Ovary (tissue), 3 donors: ENCODE measurements around the gene LPGAT1.

Experiments
- EP300 ChIP-seq: sonication (generic); formaldehyde crosslinking; IDR thresholded peaks from one replicate; pipeline ENCODE4 v1.6.1; 2017; ENCODE audit warnings: antibody characterized with exemption
- TF ChIP-seq, protein P1 (sequence below), 3 donors: fragments of 450-650 bp in 2 of 3; fragments of 200-600 bp in 1 of 3; IDR thresholded peaks; one replicate each; pipeline versions ENCODE4 v1.5.1 to v1.8.0; 2016 to 2022; ENCODE audit warnings: antibody characterized with exemption in 3 of 3, mild to moderate bottlenecking in 1 of 3
- donor health status: DM: no; HTN: no; CAD: no.

DNA sequence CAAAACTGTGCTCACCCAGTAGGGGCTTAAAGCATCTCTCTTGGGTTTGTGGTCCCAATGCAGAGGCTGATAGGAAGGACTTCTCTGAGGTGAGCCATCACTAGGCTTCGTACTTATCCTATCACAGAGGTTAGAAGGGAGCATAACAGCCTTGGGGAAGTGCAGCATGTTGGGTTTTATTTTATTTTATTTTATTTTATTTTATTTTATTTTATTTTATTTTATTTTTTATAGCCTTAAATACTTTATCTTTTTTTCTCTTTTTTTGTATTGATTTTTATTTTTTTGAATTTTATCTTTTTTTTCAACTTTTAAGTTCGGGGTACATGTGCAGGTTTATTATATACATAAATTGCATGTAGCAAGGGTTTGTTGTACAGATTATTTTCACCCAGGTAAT, 48.9 kb upstream of the LPGAT1 start:
- TF ChIP-seq, protein P1, sequence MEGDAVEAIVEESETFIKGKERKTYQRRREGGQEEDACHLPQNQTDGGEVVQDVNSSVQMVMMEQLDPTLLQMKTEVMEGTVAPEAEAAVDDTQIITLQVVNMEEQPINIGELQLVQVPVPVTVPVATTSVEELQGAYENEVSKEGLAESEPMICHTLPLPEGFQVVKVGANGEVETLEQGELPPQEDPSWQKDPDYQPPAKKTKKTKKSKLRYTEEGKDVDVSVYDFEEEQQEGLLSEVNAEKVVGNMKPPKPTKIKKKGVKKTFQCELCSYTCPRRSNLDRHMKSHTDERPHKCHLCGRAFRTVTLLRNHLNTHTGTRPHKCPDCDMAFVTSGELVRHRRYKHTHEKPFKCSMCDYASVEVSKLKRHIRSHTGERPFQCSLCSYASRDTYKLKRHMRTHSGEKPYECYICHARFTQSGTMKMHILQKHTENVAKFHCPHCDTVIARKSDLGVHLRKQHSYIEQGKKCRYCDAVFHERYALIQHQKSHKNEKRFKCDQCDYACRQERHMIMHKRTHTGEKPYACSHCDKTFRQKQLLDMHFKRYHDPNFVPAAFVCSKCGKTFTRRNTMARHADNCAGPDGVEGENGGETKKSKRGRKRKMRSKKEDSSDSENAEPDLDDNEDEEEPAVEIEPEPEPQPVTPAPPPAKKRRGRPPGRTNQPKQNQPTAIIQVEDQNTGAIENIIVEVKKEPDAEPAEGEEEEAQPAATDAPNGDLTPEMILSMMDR (IDR thresholded peaks at IDR 0.05): no peak
- no peak for TF ChIP-seq EP300
